NCI-H2081 (cell line): ENCODE measurements around the gene AIMP1.
"Not testable (repeated sequence)": the region's sequence is repeated elsewhere in the genome, so short reads cannot be mapped to it uniquely, and the experiment has no call there.

Experiments used
- DNase-seq, 2 experiments: peaks; one replicate each; lab custom pipeline; 2025; lab: John Stamatoyannopoulos, UW

AIMP1 gene

GRCh38 chr4:106312997-106313522, 3.3 kb upstream of the AIMP1 start:
- DNase-seq = no peak

GRCh38 chr4:106314960-106315359, 1.4 kb upstream of the AIMP1 start:
- no peak for DNase-seq

- DNase-seq = peak in 1 of 2 experiments; percentile 46
These were observed 828 bp upstream of the AIMP1 start for GRCh38 chr4:106315476-106315967.

- no peak for DNase-seq
These were observed 541 bp downstream of the AIMP1 start for GRCh38 chr4:106316773-106317409.

- no peak for DNase-seq
These were observed 1.5 kb downstream of the AIMP1 start for GRCh38 chr4:106317815-106318214.

GRCh38 chr4:106318511-106318910, 2.2 kb downstream of the AIMP1 start:
- no peak for DNase-seq

- DNase-seq = no peak
These were observed 3.9 kb downstream of the AIMP1 start for GRCh38 chr4:106320235-106320634.

GRCh38 chr4:106321168-106321567, 4.8 kb downstream of the AIMP1 start:
- DNase-seq = not testable (repeated sequence)

GRCh38 chr4:106321814-106322213, 5.5 kb downstream of the AIMP1 start:
- DNase-seq = not testable (repeated sequence)

GRCh38 chr4:106323119-106323518, 6.8 kb downstream of the AIMP1 start:
- DNase-seq = no peak

- no peak for DNase-seq
These were observed 9.4 kb downstream of the AIMP1 start for GRCh38 chr4:106325800-106326199.

GRCh38 chr4:106329041-106329618, 12.8 kb downstream of the AIMP1 start:
- peak in 1 of 2 experiments; percentile 33 for DNase-seq

GRCh38 chr4:106333186-106333585, 16.8 kb downstream of the AIMP1 start:
- DNase-seq = no peak

- DNase-seq = no peak
These were observed 18.6 kb downstream of the AIMP1 start for GRCh38 chr4:106334741-106335470.

- no peak for DNase-seq
These were observed 20.3 kb downstream of the AIMP1 start for GRCh38 chr4:106336618-106337017.

- no peak for DNase-seq
These were observed 21.6 kb downstream of the AIMP1 start for GRCh38 chr4:106337916-106338315.

- no peak for DNase-seq
These were observed 22.3 kb downstream of the AIMP1 start for GRCh38 chr4:106338671-106339070.

- DNase-seq = no peak
These were observed 23.1 kb downstream of the AIMP1 start for GRCh38 chr4:106339431-106339830.

GRCh38 chr4:106340774-106341173, 24.4 kb downstream of the AIMP1 start:
- DNase-seq = no peak

- no peak for DNase-seq
These were observed 27.7 kb downstream of the AIMP1 start for GRCh38 chr4:106343865-106344646.

GRCh38 chr4:106344647-106344970, 28.3 kb downstream of the AIMP1 start:
- DNase-seq = no peak

- DNase-seq = no peak
These were observed 30.8 kb downstream of the AIMP1 start for GRCh38 chr4:106347167-106347566.
